NT2/D1 (cell line): ENCODE measurements around the gene ARMH1.

Source experiments
- YY1 ChIP-seq: IDR thresholded peaks from 2 replicates; pipeline ENCODE4 v1.6.1; 2011; ENCODE audit not compliant: insufficient read length, insufficient read depth
- ZNF274 ChIP-seq: IDR thresholded peaks from 2 replicates; pipeline ENCODE4 v1.6.1; 2011; ENCODE audit warnings: mild to moderate bottlenecking, low read depth, low read length

DNA sequence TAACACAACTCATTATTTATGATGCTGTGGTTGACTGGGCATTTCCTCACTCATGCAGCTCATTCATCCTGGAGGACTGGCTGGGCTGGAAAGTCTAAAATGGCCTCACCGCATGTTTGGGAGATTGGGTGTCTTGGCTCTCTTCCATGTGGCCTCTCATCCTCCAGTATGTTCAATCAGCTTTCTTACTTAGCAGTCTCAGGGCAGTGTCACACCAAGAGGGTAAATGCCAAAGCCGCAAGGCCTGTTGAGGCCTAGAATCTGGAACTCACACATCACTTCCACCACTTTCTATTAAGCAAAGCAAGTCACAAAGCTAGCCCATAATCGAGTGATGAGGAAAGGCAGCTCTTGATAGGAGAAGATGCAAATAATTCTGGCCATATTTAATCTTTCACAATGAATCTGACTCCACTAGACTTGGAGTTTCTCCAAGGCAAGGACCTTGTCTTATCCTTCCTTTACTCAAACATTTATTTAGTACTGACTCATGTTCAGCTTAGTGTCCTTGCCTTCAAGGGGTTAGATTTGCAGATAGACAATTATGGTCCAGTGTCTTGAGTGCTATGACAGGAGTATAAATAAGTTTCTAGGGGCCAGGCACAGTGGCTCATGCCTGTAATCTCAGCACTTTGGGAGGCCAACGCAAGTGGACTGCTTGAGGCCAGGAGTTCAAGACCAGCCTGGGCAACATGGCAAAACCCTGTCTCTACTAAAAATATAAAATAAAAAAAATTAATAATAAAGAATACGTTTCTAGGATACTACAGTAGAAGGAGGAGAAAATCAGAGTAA is 45.4 kb upstream of the ARMH1 start:
- TF ChIP-seq ZNF274 (no peak), YY1 (no peak)
